GM21360 (cell line): Measurements from ENCODE around the gene SUMO4.
A peak's percentile ranks its signal among the peaks of the same experiment; 100 is the strongest.
"Not testable (repeated sequence)": the region's sequence is repeated elsewhere in the genome, so short reads cannot be mapped to it uniquely, and the experiment has no call there.

Experiments
- ATAC-seq: cut with Tn5 transposase; IDR thresholded peaks from one replicate; pipeline ENCODE4 v1.9.1; 2021; ENCODE audit warnings: mild to moderate bottlenecking, moderate library complexity; ENCODE audit not compliant: unreplicated experiment

The SUMO4 gene

DNA sequence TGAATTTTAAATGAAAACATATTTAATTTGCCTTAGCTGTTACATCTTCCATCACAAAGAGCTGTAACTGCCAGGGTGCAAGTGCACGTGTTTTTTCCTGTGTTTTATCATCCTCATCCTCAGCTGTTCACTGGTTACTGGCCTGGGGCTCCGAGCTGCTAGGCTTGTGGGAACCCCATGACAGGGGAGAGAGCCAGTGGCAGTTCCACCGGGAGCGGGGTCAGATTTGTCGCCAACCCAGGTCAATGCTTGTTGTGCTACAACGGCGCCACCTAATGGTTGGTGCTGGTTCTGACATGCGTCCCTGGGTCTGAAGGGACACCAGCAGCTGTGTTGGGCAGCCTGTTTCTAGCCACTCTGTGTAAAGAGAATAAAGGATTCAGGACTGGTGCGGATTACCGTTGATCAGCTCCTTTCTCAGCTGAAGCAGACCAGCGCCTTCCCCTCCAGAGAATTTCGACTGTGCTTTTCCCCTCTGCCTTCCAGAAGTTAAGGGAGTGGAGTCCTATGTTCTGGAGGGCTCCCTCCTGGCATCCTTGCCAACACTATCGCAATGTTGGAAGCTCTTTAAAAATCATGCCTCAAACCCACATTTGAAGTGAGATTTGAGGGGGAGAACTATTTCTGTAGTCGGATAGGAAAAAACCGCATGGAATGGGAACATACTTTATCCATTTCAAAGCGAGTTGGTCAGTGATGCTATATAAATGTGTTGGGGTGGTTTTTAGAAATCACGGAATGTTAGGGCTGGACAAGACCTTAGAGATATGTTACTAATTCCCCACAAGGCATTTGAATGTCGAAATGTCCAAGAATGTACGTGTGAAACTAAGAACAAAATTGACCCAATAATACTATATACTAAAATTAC is 32.1 kb downstream of the SUMO4 start:
- peak; percentile 87 for ATAC-seq

DNA sequence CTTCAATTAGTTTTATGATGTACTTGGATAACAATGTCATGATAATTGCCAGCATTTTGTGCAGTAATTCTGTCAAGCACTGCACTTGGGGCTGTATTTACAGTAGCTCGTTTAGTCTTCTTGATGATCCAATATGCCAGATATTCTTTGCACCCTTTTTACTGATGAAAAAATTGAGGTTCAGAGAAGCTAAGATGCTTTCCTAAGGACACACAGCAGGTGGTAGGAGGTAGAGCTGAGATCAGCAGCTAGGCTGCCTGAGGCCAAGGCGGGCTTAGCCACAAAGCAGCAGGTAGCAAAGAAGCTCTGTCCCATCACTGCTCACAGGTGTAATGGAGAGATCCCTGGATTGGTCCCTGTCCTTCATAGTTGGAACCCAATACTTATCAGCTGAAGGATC is 33.3 kb downstream of the SUMO4 start:
- ATAC-seq = no peak

DNA sequence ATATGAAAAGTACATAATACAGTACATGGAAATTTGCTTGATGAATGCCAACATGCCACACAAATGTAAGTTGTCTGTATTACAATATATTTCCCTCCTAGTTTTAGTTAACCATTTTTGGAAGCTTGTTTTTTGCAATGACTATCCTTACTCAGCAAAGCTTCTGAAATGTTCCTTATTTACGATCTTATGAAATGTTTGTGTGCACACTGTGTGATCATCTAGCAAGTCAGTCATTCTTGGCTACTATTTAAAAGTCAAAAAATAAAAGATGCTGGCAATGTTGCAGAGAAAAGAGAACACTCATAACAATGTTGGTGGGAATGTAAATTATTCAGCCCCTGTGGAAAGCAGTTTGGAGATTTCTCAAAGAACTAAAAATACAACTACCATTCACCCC is 33.8 kb downstream of the SUMO4 start:
- no peak for ATAC-seq

DNA sequence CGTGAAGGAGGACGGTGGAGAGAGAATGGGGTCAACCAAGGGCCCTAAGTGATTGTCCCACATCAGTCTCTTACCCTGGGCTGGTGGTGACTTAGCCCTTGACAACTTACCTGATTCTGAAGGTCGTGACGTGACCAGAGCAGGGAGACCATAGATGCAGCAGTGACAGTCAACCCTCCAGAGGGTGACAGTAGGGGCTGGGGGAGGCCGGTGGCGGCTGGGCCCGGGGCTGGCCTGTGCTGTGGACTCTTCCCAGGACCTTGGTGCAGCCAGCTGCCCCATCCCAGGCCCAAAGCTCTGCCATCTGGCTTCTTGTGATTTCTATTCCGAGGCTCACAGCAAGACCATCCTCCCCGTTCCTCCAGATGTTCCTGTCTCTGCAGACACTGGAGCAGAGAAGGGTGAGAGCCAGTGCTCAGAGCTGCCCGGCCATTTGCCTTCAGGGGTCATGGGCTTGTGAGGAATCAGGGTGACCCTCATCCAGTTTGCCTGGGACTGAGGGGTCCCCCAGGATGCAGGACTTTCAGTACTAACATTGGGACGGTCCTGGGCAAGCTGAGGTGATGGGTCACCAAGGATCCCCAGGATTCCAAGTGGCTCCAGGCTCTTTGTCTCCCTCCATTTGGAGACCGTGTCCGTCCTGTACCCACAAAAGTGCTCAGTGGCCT is 36.0 kb downstream of the SUMO4 start:
- ATAC-seq = no peak

DNA sequence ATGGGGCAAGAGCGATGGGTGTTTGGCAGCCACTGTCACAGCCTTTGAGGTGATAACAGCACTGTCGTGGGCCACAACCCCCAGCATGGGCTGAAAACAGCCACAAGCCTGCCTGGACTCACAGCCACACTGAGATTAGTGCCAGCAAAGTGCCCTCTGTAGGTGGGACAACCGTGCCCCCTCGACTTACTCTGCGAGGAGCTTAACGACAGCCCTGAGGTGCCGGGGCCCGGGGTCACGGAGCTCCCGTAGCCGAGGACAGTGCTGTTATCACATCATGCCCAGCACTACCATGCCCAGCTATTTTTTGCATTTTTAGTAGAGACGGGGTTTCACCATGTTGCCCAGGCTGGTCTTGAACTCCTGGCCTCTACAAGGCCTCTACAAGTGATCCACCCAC is 36.6 kb downstream of the SUMO4 start:
- no peak for ATAC-seq

DNA sequence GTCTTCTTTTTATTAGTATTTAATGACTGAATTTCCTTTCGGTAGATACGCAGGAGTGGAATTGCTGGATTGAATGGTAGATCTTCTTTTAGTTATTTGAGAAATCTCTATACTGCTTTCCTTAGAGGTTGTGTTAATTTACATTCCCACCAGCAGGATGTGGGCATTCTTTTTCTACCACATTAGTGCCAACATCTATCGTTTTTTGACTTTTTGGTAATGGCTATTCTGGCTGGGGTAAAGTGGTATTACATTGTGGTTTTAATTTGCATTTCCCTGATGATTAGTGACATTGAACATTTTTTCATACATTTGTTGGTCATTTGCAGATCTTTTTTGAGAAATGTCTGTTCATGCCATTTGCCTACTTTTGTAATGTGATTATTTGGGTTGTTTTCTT is 37.1 kb downstream of the SUMO4 start:
- no peak for ATAC-seq

DNA sequence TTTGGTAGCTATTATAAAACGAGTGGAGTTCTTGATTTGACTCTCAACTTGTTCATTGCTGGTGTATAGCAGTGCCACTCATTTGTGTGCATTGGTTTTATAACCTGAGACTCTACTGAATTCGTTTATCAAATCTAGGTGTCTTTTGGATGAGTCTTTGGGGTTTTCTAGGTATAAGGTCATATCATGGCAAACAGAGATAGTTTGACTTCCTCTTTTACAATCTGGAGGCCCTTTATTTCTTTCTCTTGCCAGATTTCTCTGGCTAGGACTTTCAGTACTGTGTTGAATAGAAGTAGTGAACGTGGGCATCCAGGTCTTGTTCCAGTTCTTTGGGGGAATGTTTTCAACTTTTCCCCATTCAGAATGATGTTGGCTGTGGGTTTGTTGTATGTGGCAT is 38.8 kb downstream of the SUMO4 start:
- ATAC-seq = no peak

DNA sequence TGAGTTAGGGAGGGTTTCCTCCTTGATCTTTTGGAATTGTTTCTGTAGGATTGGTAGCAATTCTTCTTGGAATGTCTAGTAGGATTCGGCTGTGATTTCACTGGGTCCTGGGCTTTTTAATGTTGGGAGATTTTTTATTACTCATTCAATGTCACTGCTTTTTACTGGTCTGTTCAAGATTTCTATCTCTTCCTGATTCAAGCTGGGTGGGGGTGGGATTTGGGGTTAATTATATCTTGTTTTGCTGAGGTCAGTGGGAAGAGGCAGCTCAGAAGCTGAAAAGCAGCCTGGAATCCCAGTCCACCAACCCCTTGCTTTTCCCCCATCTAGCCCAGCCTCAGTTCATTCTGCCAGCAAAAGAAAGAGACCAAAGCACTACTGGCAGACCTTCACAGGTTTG is 39.6 kb downstream of the SUMO4 start:
- ATAC-seq = no peak

DNA sequence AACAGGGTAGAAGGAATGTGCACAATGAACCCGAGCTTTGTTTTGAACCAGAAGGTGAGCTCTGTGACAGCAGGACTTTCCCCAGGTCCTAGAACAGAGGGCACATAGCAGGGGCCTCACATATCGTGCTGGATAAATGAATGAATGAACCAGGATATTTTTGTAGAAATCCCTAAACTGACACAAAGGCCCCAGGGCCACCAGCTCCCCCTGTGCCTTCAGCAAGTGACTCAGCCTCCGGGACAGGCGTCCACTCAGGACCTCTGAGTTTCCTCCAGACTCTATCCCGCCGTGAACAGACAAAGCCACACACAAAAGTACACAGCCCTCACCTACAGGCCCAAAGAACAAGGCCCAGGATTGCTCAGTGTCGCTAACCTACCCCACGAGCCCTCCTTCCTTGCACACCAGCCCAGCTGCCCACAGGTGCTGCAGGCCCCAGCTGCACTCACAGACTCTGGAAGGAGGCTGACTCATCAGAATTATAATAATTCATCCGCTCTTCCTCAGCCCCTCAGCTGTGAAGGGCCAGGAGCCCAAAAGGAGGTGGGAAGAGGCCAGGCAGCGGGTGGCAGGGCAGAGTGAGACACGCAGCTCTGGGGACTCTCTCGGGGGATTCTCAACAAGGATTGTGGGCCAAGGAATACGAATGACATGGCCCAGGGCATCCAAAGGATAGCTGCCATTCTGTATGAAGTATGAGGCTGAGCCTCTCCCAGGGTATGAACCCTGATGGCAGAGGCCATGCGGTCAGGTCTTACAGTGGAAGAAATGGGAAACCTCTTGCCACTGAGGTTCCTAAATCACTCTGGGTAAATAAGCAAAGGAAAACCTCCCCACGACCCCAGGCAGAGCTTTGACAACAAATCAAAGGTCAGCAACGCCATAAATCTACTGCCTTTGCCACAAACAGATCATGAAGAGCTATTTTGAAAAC is 40.9 kb downstream of the SUMO4 start:
- ATAC-seq = no peak

DNA sequence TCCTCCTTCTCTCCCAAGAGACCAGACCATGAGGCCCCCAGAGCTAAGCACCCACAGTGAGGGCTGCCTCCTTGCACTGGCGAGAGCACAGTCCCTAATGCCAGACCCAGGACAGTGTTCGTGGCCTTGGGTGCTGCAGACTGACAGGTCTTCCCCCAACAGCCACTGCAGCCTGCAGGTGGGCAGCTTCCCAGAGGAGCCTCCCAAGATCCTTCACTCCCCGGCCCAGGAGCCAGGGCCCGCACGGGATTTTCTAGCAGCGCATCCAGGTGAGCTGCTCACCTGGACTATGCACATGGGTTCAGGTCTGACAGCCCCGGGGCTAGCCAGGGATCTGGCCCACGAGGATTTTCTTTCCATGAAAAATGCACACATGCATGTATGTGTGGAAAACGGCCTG is 41.7 kb downstream of the SUMO4 start:
- no peak for ATAC-seq

DNA sequence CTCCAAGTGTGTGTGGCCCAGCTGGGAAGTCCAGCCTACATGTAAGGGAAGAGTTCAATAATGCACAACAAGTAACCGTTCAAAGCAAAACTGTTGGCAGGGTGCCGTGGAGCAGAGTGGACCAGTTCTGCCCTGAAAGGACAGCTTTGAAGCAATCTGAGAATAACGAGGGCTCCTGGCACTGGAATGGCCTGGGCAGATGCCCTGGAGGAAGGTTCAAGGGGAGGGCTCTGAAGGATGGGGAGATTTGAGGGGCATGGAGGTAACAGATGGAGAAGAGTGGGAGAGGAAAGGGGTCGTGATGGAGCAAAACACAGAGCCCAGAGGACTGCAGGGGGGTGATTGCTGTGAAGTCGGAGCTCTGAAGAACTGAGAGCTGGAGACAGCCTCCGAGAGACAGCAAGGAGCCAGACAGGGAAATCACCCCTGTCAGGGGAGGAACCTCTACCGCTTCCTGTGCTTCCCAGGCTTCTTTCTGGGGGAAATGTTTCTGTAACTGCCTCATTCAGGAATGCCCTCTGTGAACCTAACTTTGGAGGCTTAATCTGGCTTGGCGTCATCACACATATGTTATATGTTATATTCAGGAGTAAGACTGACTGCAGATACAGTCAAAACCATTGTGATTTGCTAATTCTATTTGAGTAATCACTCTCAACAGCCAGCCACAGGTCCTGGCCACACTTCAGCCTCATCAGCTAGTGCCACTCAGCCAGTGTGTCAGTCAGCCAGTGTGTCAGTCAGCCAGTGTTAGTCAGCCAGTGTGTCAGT is 43.5 kb downstream of the SUMO4 start:
- no peak for ATAC-seq

DNA sequence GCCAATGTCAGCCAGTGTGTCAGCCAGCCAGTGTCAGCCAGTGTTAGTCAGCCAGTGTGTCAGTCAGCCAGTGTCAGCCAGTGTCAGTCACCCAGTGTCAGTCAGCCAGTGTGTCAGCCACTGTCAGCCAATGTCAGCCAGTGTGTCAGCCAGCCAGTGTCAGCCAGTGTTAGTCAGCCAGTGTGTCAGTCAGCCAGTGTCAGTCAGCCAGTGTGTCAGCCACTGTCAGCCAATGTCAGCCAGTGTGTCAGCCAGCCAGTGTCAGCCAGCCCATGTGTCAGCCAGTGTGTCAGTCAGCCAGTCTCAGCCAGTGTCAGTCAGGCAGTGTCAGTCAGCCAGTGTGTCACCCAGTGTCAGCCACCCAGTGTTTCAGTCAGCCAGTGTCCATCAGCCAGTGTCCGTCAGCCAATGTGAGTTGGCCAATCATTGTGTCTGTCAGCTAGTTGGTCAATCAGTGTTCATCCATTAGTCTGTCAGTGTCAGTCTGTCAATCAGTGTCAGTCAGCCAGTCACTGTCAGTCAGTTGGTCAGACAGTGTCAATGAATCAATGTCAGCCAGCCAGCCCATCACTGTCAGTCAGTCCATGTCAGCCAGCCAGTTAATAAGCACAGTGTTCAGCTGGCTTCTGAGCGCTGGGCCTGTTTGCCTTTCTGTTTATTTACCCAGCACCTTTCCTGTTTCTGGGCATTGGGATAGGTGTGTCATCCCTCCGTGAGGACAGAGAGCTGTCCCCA is 44.5 kb downstream of the SUMO4 start:
- ATAC-seq = not testable (repeated sequence)

DNA sequence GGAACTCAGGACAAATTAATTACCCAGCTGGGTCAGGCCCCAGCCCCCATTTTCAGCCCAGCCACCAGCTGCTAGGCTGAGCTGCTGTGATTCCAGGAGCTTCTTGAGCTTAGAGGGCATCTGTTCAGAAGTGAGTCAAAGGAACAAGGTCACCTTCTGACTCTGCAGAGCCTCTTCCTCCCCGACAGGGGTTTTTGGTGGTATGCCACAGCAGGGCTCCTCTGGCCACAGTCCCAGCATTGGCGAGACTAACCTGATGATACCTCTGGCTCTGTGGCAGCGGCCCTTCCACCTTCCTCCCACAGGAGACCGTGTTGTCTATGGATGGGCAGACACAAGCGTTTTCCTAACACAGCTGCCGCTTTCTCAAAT is 45.0 kb downstream of the SUMO4 start:
- no peak for ATAC-seq

DNA sequence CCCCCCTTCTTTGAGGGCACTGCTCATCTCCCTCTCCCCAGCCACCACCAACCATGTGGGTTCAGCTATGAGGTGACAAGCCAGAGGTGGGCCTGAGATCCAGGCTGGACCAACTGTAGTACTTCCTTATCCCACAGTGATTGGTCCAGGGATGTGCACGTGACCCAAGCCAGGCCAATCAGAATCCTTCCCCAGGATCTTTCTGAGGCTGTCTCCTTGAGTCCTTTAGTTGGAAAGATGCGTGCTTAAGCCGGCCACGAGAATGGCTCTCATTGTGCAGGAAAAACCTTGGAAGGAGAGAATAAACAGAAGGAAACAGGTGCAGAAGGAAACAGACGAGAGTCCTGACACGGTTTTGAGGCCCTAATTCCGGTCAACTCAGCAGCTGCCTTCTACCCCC is 45.5 kb downstream of the SUMO4 start:
- ATAC-seq = no peak

DNA sequence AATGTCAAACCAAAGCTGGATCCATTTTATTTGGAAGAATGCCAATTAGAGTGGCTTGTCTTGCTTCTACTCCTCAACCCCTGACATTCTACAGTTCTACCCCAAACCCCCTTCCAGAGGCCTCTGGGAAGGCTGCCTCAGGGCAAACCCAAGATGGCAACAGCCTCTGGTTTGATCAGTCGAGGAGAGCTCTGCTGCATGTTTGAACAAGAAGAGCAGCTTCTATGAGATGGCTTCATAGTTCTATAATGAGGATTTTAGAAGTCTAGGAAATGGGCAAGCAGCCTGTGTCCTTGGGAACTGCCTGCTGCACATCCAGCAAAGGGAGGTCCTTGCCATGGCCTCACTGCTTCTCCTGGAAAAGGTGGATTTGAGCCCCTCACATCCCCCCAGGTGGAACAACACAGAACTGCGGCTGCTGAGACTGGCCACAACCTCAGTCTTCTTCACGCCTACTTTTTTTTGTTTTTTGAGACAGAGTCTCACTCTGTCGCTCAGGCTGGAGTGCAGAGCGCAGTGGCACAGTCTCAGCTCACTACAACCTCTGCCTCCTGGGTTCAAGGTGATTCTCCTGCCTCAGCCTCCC is 46.8 kb downstream of the SUMO4 start:
- ATAC-seq = no peak

DNA sequence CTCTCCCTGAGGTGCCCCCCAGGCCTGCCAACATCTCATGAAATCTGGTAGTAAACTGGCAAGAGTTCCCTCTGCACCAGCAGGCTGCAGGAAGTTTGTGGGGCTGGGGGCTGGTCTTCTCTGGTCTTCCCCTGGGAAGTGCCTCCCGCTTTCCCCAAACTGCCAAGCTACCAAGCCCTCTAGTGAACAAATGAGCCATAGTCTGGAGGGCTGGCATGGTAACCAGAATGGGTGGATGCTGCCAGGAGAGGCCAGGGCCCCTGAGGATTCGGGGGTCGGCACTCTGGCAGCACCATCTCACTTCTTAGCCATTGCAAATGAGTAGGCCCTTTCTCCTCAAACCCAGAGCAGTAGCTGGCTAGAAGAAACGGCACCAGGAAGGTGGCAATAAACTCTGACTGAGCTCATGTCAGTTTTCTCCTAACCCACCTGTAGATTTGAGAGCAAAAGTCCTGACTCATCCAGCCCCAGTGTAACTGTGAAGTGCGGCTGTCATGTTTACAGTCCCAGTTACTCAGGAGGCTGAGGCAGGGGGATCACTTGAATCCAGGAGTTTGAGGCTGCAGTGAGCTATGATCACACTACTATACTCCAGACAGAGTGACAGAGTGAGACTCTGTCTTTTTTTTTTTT is 48.9 kb downstream of the SUMO4 start:
- no peak for ATAC-seq

DNA sequence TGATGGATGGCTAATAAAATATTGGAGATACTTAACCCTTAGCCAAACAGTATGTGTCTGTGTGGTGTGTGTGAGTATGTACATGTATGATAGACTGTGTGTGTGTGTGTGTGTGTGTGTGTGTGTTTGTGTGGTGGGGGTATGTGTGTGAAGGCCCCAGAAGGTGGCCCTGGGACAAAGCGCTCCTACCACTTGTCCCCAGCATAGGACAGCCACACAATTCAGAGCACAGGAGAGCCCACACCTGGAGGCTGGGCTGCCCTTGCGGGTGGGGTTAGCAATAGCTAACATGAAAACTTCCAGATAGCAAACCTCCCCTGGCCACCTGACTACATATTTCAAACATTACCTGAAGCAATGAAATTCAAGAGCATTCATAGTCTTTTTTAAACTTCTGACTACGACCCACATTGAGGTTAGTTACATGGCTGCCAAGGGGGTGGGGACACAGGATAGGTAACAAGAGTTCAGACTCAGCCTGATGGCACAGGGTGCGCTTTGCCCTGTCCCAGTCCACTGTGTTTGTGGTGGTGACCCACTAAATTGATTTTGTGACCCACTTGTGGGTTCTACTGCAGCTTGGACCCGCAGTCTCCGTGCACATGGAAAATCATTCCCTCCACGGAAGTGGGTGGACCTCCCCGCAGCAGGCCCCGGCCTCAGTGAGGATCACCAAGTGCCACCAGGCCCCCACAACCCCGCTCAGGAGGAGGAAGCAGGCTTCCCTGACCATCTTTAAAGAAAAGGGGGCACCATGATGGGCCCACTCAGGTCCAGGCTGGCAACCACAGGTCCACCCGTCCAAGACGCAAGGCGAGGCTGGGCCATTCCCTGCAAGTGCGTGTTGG is 50.0 kb downstream of the SUMO4 start:
- ATAC-seq = no peak
